DND-41 (cell line): ENCODE results near the gene SHROOM3.

Source experiments
- EZH2 ChIP-seq: IDR thresholded peaks from 3 replicates; pipeline ENCODE4 v1.6.1; 2012; ENCODE audit warnings: borderline replicate concordance, low read depth, mild to moderate bottlenecking, moderate library complexity, low read length, inconsistent platforms; ENCODE audit not compliant: severe bottlenecking
- TF ChIP-seq, protein P1 (sequence below): IDR thresholded peaks from 2 replicates; pipeline ENCODE4 v1.5.1; 2012; ENCODE audit warnings: borderline replicate concordance, low read length, moderate library complexity, mild to moderate bottlenecking; ENCODE audit not compliant: poor library complexity, severe bottlenecking; ENCODE audit errors: extremely low read depth

DNA sequence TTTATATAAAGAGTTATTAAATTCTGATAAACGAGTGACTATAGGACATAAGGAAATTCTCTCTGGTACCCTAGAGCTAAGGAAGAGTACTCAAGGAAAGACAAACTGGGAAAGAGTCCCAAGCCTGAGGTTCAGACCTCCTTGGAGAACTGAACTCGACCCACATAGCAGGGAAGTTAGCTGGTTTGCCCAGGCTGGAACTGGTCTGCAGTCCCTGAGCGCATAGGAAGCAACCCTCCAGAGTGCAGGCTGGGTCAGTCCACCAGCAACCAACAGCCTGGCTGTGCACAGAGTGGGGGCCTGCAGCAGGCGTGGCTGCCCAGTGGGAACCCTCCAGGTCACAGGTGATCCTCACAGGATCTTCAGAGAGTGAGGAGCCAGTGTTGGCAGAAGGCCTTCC lies 348.8 kb downstream of the SHROOM3 start:
- TF ChIP-seq, protein P1, sequence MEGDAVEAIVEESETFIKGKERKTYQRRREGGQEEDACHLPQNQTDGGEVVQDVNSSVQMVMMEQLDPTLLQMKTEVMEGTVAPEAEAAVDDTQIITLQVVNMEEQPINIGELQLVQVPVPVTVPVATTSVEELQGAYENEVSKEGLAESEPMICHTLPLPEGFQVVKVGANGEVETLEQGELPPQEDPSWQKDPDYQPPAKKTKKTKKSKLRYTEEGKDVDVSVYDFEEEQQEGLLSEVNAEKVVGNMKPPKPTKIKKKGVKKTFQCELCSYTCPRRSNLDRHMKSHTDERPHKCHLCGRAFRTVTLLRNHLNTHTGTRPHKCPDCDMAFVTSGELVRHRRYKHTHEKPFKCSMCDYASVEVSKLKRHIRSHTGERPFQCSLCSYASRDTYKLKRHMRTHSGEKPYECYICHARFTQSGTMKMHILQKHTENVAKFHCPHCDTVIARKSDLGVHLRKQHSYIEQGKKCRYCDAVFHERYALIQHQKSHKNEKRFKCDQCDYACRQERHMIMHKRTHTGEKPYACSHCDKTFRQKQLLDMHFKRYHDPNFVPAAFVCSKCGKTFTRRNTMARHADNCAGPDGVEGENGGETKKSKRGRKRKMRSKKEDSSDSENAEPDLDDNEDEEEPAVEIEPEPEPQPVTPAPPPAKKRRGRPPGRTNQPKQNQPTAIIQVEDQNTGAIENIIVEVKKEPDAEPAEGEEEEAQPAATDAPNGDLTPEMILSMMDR: no peak
- no peak for TF ChIP-seq EZH2
